SK-N-SH (cell line): ENCODE measurements around the gene C10orf120.

Experiments
- CTCF ChIP-seq: fragments of 200-600 bp; sonication (generic); IDR thresholded peaks from 2 replicates; pipeline ENCODE4 v1.6.1; 2017; ENCODE audit warnings: antibody characterized with exemption, mild to moderate bottlenecking, moderate library complexity
- EZH2phosphoT487 ChIP-seq: fragments of 200-600 bp; sonication (generic); IDR thresholded peaks from 2 replicates; pipeline ENCODE4 v1.6.1; 2017; ENCODE audit warnings: low read depth, mixed run types, mild to moderate bottlenecking, antibody characterized with exemption, moderate library complexity, borderline replicate concordance
- FOXM1 ChIP-seq: IDR thresholded peaks from 2 replicates; pipeline ENCODE4 v1.4.0; 2012; ENCODE audit warnings: low read depth, mild to moderate bottlenecking
- MEF2A ChIP-seq: IDR thresholded peaks from 2 replicates; pipeline ENCODE4 v1.4.0; 2012; ENCODE audit warnings: low read depth, borderline replicate concordance
- PBX3 ChIP-seq: IDR thresholded peaks from 2 replicates; pipeline ENCODE4; 2012
- POLR2AphosphoS5 ChIP-seq: IDR thresholded peaks from 2 replicates; pipeline ENCODE4 v1.6.1; 2012; ENCODE audit warnings: low read depth, low read length
- RAD21 ChIP-seq: IDR thresholded peaks from 2 replicates; pipeline ENCODE4 v1.6.1; 2012; ENCODE audit warnings: mild to moderate bottlenecking, low read length
- RFX5 ChIP-seq: IDR thresholded peaks from 2 replicates; pipeline ENCODE4 v1.6.1; 2012; ENCODE audit warnings: mild to moderate bottlenecking, improper control_type of control experiment, low read length
- TAF1 ChIP-seq: IDR thresholded peaks from 2 replicates; pipeline ENCODE4 v1.6.1; 2012; ENCODE audit warnings: low read depth, mild to moderate bottlenecking, low read length, moderate library complexity, borderline replicate concordance
- USF2 ChIP-seq: fragments of 150-350 bp; IDR thresholded peaks from 2 replicates; pipeline ENCODE4 v1.6.1; 2017; ENCODE audit warnings: antibody characterized with exemption, low read length, low read depth, borderline replicate concordance

GRCh38 chr10:122659126-122659525 is 40.5 kb downstream of the C10orf120 start:
- TF ChIP-seq MEF2A = no peak
- no peak for TF ChIP-seq TAF1
- no peak for TF ChIP-seq RAD21
- no peak for TF ChIP-seq POLR2AphosphoS5
- TF ChIP-seq EZH2phosphoT487 = no peak
- TF ChIP-seq RFX5 = no peak
- no peak for TF ChIP-seq USF2
- TF ChIP-seq CTCF = no peak
- TF ChIP-seq FOXM1 = no peak
- TF ChIP-seq PBX3 = no peak
